SU-DHL-6 (cell line): Measurements from ENCODE around the gene MICAL1.

ENCODE experiments used
- H2AFZ ChIP-seq: fragments of 200-600 bp; sonication (generic); 2 replicates; pipeline ENCODE4 v1.6.1; 2014; ENCODE audit warnings: low read depth, mild to moderate bottlenecking, moderate library complexity, mixed read lengths, antibody characterized with exemption, low read length; ENCODE audit not compliant: severe bottlenecking
- H3F3A ChIP-seq: fragments of 200-600 bp; shearing (Covaris generic); 2 replicates; pipeline ENCODE4 v1.6.0; 2016; ENCODE audit warnings: antibody characterized with exemption, mild to moderate bottlenecking; ENCODE audit not compliant: insufficient read depth
- H3K27ac ChIP-seq: fragments of 200-600 bp; sonication (generic); 2 replicates; pipeline ENCODE4 v1.5.1; 2016; ENCODE audit warnings: low read depth, mild to moderate bottlenecking, low read length, moderate library complexity, mixed read lengths
- H3K27me3 ChIP-seq: fragments of 200-600 bp; sonication (generic), shearing (Covaris generic); 2 replicates; pipeline ENCODE4 v1.6.0; 2014; ENCODE audit warnings: mild to moderate bottlenecking, low read length
- H3K36me3 ChIP-seq: fragments of 200-600 bp; sonication (generic); 2 replicates; pipeline ENCODE4 v1.6.1; 2014; ENCODE audit warnings: mild to moderate bottlenecking, low read length, mixed read lengths
- H3K4me2 ChIP-seq: fragments of 300-600, 200-600 bp; shearing (Covaris generic), sonication (generic); 2 replicates; pipeline ENCODE4 v1.6.0; 2014; ENCODE audit warnings: low read length, low read depth, mild to moderate bottlenecking; ENCODE audit not compliant: poor library complexity, severe bottlenecking
- H3K4me3 ChIP-seq: fragments of 200-600 bp; sonication (generic); 2 replicates; pipeline ENCODE4 v1.5.1; 2014; ENCODE audit warnings: antibody characterized with exemption, low read length, mild to moderate bottlenecking, mixed read lengths; ENCODE audit not compliant: insufficient read depth, poor library complexity, severe bottlenecking
- H3K79me2 ChIP-seq: fragments of 200-600 bp; sonication (generic); 2 replicates; pipeline ENCODE4 v1.6.1; 2014; ENCODE audit warnings: mild to moderate bottlenecking, low read length, moderate library complexity; ENCODE audit not compliant: insufficient read depth
- H3K9ac ChIP-seq: fragments of 200-600 bp; sonication (generic); 2 replicates; pipeline ENCODE4 v1.7.0; 2014; ENCODE audit warnings: mild to moderate bottlenecking, low read length
- H3K9me2 ChIP-seq: fragments of 200-600 bp; sonication (generic); replicated peaks from 2 replicates; pipeline ENCODE4 v1.6.1; 2014; ENCODE audit warnings: low read length; ENCODE audit not compliant: insufficient read depth
- H3K9me3 ChIP-seq: fragments of 200-600 bp; sonication (generic); 2 replicates; pipeline ENCODE4 v1.6.1; 2014; ENCODE audit warnings: low read length, mixed read lengths; ENCODE audit not compliant: insufficient read depth
- H4K20me1 ChIP-seq: fragments of 200-600 bp; sonication (generic); 2 replicates; pipeline ENCODE4 v1.6.1; 2014; ENCODE audit warnings: low read depth, mild to moderate bottlenecking, antibody characterized with exemption, low read length, moderate library complexity, mixed read lengths
- CTCF ChIP-seq: fragments of 200-600 bp; sonication (generic); IDR thresholded peaks from one replicate; pipeline ENCODE4 v1.5.1; 2017; ENCODE audit warnings: antibody characterized with exemption, mild to moderate bottlenecking, low read length, moderate library complexity; ENCODE audit not compliant: insufficient read depth, poor library complexity, severe bottlenecking
- EZH2phosphoT487 ChIP-seq: fragments of 200-600 bp; sonication (generic), shearing (Covaris generic); conservative IDR thresholded peaks from 2 replicates; pipeline ENCODE4 v1.6.1; 2018; ENCODE audit warnings: mild to moderate bottlenecking, antibody characterized with exemption, low read length, moderate library complexity, mixed read lengths

Gene MICAL1

DNA sequence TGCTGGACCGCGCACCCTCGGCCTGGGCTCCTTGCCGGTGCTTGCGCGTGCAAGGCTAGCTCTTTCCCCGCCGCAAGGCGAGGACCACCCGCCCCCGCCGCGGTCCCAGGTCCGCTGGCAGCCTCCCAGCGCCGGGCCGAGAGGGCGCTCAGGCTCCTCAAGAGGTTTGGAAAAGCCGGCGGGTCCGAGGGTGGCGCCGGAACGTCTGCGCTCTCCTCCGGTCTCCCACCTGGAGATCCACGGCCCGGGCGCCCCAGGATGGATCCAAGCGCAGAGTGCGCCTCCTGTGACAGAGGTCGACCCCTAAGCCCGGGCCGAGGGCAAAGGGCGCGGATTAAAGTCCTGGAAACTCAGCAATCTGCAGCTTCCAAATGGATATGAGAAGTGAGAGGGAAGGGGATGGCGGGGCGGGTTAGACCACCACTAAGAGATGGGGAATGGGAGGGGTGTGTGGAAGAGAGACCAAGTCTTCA, 575 bp upstream of the MICAL1 start:
- peak overlapping the region; percentile 54 for H3K27ac ChIP-seq
- TF ChIP-seq EZH2phosphoT487: no peak
- TF ChIP-seq CTCF: no peak
- H3K36me3 ChIP-seq: peaks cover under 1% of the 10 kb centered on the region; the same call in 1 of the 2 replicates
- peaks cover 7% of the 10 kb centered on the region; the same call in 1 of the 2 replicates for H3K79me2 ChIP-seq
- H3K9ac ChIP-seq: peak overlapping the region; percentile 97
- peak overlapping the region; percentile 63 for H3K4me2 ChIP-seq
- no peaks in the 10 kb centered on the region for H3K27me3 ChIP-seq
- peak overlapping the region; percentile 43 for H2AFZ ChIP-seq
- H3F3A ChIP-seq: peaks cover 42% of the 10 kb centered on the region
- no peaks in the 10 kb centered on the region for H3K9me2 ChIP-seq
- H3K4me3 ChIP-seq: peak overlapping the region; percentile 67
- no peaks in the 10 kb centered on the region for H4K20me1 ChIP-seq
- no peaks in the 10 kb centered on the region for H3K9me3 ChIP-seq

- peak overlapping the region; percentile 60 for H3K4me2 ChIP-seq
- no peaks in the 10 kb centered on the region for H4K20me1 ChIP-seq
- no peaks in the 10 kb centered on the region for H3K9me3 ChIP-seq
- peaks cover 35% of the 10 kb centered on the region for H3F3A ChIP-seq
- H3K9me2 ChIP-seq: no peaks in the 10 kb centered on the region
- peak overlapping the region; percentile 92 for H3K27ac ChIP-seq
- H3K4me3 ChIP-seq: peak overlapping the region; percentile 94
- TF ChIP-seq CTCF (no peak), EZH2phosphoT487 (no peak)
- H3K79me2 ChIP-seq: peaks cover 7% of the 10 kb centered on the region; the same call in 1 of the 2 replicates
- H3K36me3 ChIP-seq: no peaks in the 10 kb centered on the region; the same call in 1 of the 2 replicates
- H3K27me3 ChIP-seq: no peaks in the 10 kb centered on the region
- peak overlapping the region; percentile 32 for H2AFZ ChIP-seq
- peak overlapping the region; percentile 97 for H3K9ac ChIP-seq
Measured at GRCh38 chr6:109454496-109455436, 806 bp downstream of the MICAL1 start.

DNA sequence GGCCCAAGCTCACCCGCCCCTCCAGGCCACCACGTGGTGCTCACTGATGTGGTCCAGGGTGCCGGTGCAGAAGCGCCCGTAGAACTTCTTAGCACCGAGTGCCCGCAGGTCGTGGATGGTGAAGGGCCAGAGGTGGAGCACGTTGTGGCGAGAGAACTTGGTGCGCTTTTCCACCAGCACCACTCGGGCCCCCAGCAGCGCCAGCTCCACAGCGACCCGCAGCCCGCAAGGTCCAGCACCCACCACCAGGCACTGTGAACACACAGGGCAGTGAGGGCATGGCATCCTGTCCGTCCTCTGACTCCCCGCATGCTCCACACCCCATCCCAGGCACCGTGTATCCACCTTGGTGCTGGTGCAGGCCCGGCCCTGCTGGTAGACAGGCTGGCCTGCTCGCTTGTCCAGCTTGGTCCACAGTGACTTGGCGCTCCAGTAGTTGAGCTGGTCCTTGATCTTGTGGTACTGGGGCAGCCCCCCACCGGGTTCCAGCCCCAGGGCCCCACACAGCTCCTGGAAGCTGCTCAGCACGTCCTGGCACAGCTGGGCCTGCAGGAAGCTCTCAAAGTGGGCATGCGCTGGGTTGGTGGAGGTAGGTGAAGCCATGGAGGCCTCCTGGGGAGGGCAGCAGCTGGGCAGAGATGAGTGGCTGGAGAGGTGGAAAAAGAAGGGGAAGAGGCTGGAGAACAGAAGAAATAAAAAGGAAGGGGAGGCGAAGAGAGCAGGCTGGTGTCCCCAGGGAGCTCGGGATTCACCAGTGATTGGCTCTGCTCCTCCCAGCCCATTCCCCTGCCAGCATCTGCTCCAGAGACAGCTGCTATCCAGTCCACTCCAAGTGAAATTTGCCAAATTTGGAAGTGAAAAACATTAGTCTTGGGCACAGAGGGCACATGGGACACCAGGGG, 1.7 kb downstream of the MICAL1 start:
- no peaks in the 10 kb centered on the region for H3K27me3 ChIP-seq
- H3K79me2 ChIP-seq: peaks cover 7% of the 10 kb centered on the region; the same call in 1 of the 2 replicates
- H3K9me3 ChIP-seq: no peaks in the 10 kb centered on the region
- peak overlapping the region; percentile 92 for H3K27ac ChIP-seq
- no peaks in the 10 kb centered on the region for H3K9me2 ChIP-seq
- H2AFZ ChIP-seq: no peak overlapping the region
- H3K4me3 ChIP-seq: peak overlapping the region; percentile 94
- peak overlapping the region; percentile 97 for H3K9ac ChIP-seq
- peaks cover 27% of the 10 kb centered on the region for H3F3A ChIP-seq
- no peaks in the 10 kb centered on the region for H4K20me1 ChIP-seq
- peak overlapping the region; percentile 60 for H3K4me2 ChIP-seq
- TF ChIP-seq EZH2phosphoT487 (no peak), CTCF (no peak)
- H3K36me3 ChIP-seq: no peaks in the 10 kb centered on the region; the same call in 1 of the 2 replicates
